HG03354 (cell line): Measurements from ENCODE around the gene MCAM.

Source experiments
- ATAC-seq: cut with Tn5 transposase; IDR thresholded peaks from one replicate; pipeline ENCODE4 v1.9.1; 2021; ENCODE audit warnings: mild to moderate bottlenecking; ENCODE audit not compliant: unreplicated experiment, poor library complexity, severe bottlenecking

MCAM gene

GRCh38 chr11:119347242-119347641 lies 30.3 kb upstream of the MCAM start:
- no peak for ATAC-seq

GRCh38 chr11:119346605-119347004 lies 29.7 kb upstream of the MCAM start, which contains the start of gene MFRP:
TSS of gene MFRP (minus strand) at chr11:119346705. CDS start at chr11:119346513, 192 bp downstream.
- ATAC-seq, result no peak

- no peak for ATAC-seq
These were observed 28.8 kb upstream of the MCAM start for GRCh38 chr11:119345685-119346084.

- ATAC-seq, result no peak
These were observed 27.5 kb upstream of the MCAM start for GRCh38 chr11:119344291-119345010.

- no peak for ATAC-seq
These were observed 26.8 kb upstream of the MCAM start for GRCh38 chr11:119343726-119344125.

GRCh38 chr11:119342362-119343130 lies 25.6 kb upstream of the MCAM start:
- ATAC-seq, result no peak

- no peak for ATAC-seq
These were observed 25.0 kb upstream of the MCAM start for GRCh38 chr11:119342023-119342300.

- ATAC-seq, result no peak
These were observed 24.5 kb upstream of the MCAM start for GRCh38 chr11:119341222-119342022.

GRCh38 chr11:119340335-119341221 lies 23.6 kb upstream of the MCAM start, which contains the start of gene C1QTNF5:
TSS of gene C1QTNF5 (minus strand) at chr11:119340883. CDS start at chr11:119340397, 486 bp downstream.
- ATAC-seq, result no peak

GRCh38 chr11:119339589-119340334 lies 22.8 kb upstream of the MCAM start:
- ATAC-seq, result no peak

GRCh38 chr11:119338965-119339588 lies 22.1 kb upstream of the MCAM start:
- no peak for ATAC-seq

GRCh38 chr11:119338318-119338890 lies 21.5 kb upstream of the MCAM start:
- peak; percentile 29 for ATAC-seq

- ATAC-seq, result no peak
These were observed 20.8 kb upstream of the MCAM start for GRCh38 chr11:119337581-119338317.

- ATAC-seq, result no peak
These were observed 20.0 kb upstream of the MCAM start for GRCh38 chr11:119336744-119337469.

GRCh38 chr11:119335655-119336543 lies 19.0 kb upstream of the MCAM start:
- ATAC-seq, result no peak
